ENCODE measurements around the gene EML4. TPM values are rescaled to one million over a fixed set of nuclear protein-coding genes. Genes with fewer than 3 reads are reported as not detected.

EML4 gene
- total and polyA plus RNA-seq, 10 of the 15 experiments (the other 5 are each of a cell fraction or from before 2014, with no cell fraction given) = 23.1 to 91.3 (median 77.4) TPM

- Histone ChIP-seq H3K9ac (ENCODE audit: control insufficient read depth, insufficient read depth, low read length) (no peak overlapping the region), H4K20me1 (ENCODE audit: control insufficient read depth, insufficient read depth) (no peaks in the 10 kb centered on the region), H3K4me3 (no peak overlapping the region), H3K36me3 (ENCODE audit: control insufficient read depth in 2 of 2, insufficient read depth in 2 of 2, low read length in 1 of 2) (peaks cover 4 to 8% of the 10 kb centered on the region in 2 experiments; a peak in 3 of 4 replicates), H3K27ac (ENCODE audit: control insufficient read depth, insufficient read depth) (no peak overlapping the region), H3K9me3 (replicated peaks; ENCODE audit: control insufficient read depth, insufficient read depth, low read length) (peaks cover 3% of the 10 kb centered on the region; the same call in 2 of the 3 replicates), H3K27me3 (replicated peaks in 1 of 2; ENCODE audit: control insufficient read depth in 2 of 2, insufficient read depth in 2 of 2, low read length in 1 of 2) (no peaks in the 10 kb centered on the region), H3K4me1 (ENCODE audit: control insufficient read depth, insufficient read depth, low read length) (peaks cover 1% of the 10 kb centered on the region; the same call in 1 of the 2 replicates), H3K4me2 (ENCODE audit: control insufficient read depth, insufficient read depth) (no peak overlapping the region), H2AFZ (ENCODE audit: control insufficient read depth, low read depth, low read length) (no peak overlapping the region), H3K79me2 (ENCODE audit: control insufficient read depth, insufficient read depth, low read length) (no peaks in the 10 kb centered on the region; the same call in 1 of the 2 replicates)
- ATAC-seq (no peak), FAIRE-seq (no peak), DNase-seq (ENCODE audit: low read depth, low spot score) (no peak)
- in situ Hi-C loops (cut with MboI) (no loop called here), intact Hi-C loops (cut with micrococcal nuclease; ENCODE audit: unreplicated experiment) (no loop called here)
- no TSS peak for BruUV-seq (replicated peaks)
- 94% methylated on average over 2 of the region's 2 CpGs for WGBS (ENCODE audit: insufficient coverage, insufficient replicate concordance, low lambda C conversion rate, missing lambda C conversion rate)
- SMC1A ChIA-PET (ENCODE audit: uncharacterized antibody, unreplicated experiment) = interaction anchor here (0.7 kb wide), 1 partner anchor 17 kb away, joined by 3 read pairs; no protein-coding TSS in a partner anchor
- no peak for TF ChIP-seq STAT3 (IDR thresholded peaks at IDR 0.05; ENCODE audit: low read depth, low read length)
- TF ChIP-seq SUZ12 (IDR thresholded peaks at IDR 0.05; ENCODE audit: unreplicated experiment) = no peak
- no peak for TF ChIP-seq POU2F2 (IDR thresholded peaks at IDR 0.05; ENCODE audit: borderline replicate concordance, low read depth, low read length)
- no peak for TF ChIP-seq ZZZ3 (IDR thresholded peaks at IDR 0.05; ENCODE audit: control insufficient read depth, insufficient read length, low read depth)
- no peak for TF ChIP-seq ZSCAN29 (IDR thresholded peaks at IDR 0.05)
- TF ChIP-seq RELB (IDR thresholded peaks at IDR 0.05; ENCODE audit: low read depth) = no peak
- TF ChIP-seq MTA3 (IDR thresholded peaks at IDR 0.05; ENCODE audit: borderline replicate concordance, low read length) = no peak
- TF ChIP-seq MEF2B (IDR thresholded peaks at IDR 0.05; ENCODE audit: partially characterized antibody, poor library complexity, severe bottlenecking) = no peak
- no peak for TF ChIP-seq CHD1 (IDR thresholded peaks at IDR 0.05; ENCODE audit: low read depth, low read length)
- RAD21 ChIA-PET (ENCODE audit: unreplicated experiment) = no interaction called here
- POLR2A ChIA-PET = no interaction called here
- CTCF ChIA-PET = no interaction called here
These were observed 81.8 kb downstream of the EML4 start for GRCh38 chr2:42250925-42251324.
